KG1 (cell line): ENCODE measurements around the gene TMCC1.
"Not testable (repeated sequence)": the region's sequence is repeated elsewhere in the genome, so short reads cannot be mapped to it uniquely, and the experiment has no call there.

Source experiments
- DNase-seq: peaks from one replicate; lab custom pipeline; 2025; lab: John Stamatoyannopoulos, UW

TMCC1 gene

DNA sequence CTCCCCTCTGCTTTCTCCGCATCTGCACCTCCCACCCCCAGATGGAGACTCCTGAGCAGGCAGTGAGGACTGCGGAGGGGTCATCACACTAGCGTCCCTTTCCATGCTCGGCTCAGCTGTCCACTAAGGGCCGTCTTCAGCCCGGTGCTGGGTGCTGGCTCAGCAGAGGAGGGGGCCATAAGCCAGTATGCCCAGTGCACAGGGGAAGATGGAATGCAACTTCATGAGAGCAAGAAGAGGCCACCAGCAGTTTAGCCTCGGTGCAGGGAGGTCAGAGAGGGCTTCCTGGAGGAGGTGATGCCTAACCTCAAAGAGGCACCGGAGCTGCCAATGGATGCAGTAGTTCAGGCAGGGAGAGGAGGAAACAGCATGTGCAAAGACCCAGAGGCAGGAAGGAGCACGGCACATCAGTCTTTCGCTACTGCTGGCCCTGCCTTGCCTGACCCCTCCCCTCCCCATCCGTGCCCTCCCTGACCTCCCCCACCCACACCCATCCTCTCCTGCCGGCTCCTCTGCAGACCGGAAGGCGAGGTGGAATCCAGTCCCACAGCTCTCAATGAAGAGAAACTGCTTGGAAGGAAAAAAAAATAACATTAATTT lies 271.8 kb downstream of the TMCC1 start:
- DNase-seq: no peak

GRCh38 chr3:129620828-129621559 lies 272.5 kb downstream of the TMCC1 start:
- no peak for DNase-seq

- no peak for DNase-seq
Observed at GRCh38 chr3:129619726-129620162, 273.8 kb downstream of the TMCC1 start.

DNA sequence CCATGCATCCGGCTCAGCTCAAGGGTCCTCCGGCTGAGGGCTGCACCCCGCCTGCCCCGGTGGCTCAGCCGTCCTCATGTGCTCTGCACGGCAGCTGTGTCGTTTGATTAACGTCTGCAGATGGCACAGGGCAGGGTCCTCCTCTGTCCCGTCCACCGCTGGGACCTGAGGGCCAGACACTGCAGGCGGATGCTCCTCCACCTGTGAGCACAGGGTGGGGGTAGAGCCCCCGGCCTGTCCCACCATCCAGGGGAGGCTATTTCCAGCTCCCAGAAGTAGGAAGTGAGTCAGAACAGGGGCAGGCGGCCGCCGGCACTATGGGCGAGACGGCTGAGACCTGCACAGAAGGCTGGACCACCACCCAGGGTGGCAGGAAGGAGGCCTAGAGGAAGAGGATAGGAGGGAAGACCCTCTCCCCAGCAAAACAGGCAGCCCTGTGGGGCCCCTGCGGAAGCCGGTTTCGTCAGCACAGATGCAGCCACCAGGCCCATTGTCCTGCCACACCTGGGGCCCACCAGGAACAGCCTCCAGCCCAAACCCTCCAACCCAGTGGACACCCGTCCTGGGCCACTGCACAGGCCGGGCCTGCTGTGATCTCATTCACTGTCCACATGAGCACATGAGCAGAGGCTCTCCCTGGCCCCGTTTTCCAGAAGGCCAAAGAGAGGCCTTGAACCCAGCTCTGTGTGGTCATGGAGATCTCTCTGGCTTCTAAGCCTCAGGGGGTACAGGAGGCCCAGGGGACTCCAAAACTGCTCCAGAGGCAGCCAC lies 274.4 kb downstream of the TMCC1 start:
- no peak for DNase-seq

DNA sequence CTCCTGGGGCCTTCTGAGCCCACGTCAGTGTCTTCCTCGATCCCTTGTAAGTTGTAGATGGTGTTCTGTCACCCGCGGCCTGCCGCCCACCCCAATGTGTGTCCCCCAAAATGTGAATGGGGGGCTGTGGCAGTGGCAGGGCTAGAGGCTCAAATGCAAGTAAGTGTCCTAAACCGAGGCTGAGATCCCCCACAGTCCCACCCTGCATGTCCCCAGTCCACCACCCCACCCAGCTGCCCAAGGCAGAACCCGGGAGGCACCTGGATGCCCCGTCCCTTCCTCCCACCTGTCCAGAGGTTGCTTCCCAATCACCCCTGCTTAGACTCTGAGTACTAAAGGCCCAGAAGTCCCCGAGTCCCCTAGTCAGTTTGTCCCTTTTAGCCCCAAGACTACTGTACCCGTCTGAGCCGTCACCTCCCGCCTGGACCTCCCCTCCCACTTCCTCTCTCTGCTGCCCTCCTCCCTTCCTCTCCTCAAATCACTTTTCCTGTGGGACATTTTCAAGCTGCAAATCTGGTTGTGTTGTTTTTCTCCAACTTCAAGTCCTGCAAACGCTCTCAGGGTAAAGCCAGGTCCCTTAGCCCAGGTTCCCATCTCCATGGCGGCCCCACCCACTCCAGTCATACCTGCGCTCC lies 275.2 kb downstream of the TMCC1 start:
- DNase-seq: no peak

DNA sequence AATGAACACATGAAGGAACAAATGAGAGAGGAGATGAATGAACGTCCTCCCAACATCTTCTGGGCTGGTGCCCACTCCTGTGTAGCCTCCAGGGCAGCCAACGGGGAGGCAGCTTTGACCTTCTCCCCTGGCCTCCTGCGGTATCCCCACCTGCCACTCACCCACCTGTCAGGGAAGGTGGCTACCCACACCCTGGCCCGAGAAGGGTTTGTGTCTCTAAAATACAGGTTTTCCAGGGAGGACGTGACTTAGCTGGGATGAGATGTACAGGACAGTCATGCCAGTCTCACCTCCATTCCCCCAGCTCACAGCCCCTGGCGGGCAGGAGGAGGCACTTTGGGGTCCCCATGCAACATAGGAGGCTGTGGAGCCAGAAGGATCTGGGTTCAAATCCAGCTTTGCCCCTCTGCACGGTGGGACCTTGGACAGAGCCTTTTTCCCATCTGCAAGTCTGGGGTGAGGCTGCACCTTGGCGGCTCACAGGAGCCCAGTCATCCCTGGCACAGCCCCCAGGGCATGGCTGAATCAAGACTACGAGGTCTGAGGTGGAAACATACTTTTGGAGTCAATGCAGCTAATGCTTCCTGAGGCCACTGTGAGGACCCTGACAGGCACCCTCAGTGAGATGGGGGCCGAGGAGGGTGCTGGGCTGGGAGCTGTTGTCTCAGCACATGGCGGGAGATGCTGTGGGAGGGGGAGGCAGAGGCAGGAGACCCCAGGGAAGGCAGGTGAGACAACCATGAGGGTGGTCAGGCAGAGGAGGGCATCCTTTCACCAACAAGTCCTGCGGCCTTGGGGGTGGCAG lies 275.9 kb downstream of the TMCC1 start:
- no peak for DNase-seq

DNA sequence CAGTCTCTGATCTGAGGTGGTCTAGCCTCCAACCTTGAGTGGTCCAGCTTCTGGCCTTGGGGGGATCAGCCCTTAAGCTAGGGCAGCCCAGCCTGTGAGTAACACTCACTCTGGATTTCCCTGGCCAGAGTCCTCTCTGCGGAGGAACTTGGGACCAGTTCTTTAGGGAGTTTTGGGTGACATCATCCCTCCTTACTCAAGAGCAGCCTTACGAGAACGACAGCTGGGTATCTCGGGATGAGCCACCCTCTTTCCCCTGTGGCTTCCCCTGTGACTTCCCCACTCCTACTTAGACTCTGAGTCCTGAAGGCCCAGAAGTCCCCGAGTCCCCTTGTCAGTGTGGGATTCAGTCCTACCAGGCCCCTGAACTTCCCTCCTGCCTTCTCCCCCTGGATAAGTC lies 276.8 kb downstream of the TMCC1 start:
- no peak for DNase-seq

- no peak for DNase-seq
Observed at GRCh38 chr3:129616291-129616690, 277.2 kb downstream of the TMCC1 start.

GRCh38 chr3:129615751-129616281 lies 277.7 kb downstream of the TMCC1 start:
- no peak for DNase-seq

- no peak for DNase-seq
Observed at GRCh38 chr3:129614927-129615363, 278.6 kb downstream of the TMCC1 start.

- DNase-seq: no peak
Observed at GRCh38 chr3:129614435-129614834, 279.1 kb downstream of the TMCC1 start.

DNA sequence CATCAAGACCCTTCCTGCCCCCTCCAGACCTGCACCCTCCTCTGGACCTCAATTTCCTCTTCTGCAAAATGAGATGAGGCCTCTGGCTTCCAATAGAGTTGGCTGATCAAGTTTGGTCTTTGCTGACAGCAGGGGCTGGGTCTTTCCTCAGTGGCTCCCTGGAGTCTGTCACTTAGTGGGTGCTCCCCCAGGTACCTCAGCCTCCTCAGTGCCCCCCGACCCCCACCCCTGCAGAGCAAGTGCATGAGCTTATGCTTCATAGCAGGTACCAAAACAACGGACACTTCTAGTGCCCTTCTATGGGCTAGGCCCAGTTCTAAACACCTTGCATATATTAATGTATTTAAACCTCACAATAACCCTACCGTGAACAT lies 280.2 kb downstream of the TMCC1 start:
- no peak for DNase-seq

DNA sequence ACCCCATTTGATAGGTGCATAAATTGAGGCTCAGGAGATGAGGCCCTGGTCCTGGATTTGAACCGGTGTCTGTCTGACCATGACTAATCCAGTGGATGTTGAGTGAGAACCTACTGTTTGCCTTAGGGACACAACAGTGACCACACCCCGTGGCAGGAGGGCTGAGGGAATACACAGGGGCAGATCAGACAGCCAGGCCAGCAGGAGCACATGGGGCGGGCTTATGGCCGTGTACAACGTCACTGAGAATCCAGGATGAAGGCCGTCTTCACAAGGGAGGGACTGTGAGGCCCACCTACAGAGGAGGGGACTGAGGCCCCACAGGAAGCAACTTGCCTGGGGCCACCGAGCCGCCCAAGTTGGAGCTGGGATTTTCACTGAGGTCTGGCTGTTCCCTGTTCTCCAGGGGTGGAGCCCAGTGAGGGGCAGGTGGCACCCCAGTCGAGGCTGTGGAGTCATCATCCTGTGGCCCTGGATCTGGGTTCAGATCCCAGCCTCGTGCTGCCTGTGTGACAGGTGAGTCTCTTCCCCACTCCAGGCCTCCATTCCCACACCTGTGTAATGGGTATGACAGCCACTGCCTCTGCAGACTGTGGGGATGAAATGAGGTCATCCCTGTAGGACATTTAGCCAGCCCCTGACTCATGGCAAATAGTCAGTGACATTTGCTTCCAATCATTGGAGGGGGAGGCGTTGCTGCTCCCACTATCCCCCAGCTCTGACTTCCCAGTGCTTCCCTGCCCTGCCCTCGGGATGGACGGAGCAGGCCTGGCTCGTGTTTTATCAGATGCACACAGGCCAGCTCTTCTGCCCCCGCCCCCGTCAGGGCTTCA lies 280.8 kb downstream of the TMCC1 start:
- no peak for DNase-seq

DNA sequence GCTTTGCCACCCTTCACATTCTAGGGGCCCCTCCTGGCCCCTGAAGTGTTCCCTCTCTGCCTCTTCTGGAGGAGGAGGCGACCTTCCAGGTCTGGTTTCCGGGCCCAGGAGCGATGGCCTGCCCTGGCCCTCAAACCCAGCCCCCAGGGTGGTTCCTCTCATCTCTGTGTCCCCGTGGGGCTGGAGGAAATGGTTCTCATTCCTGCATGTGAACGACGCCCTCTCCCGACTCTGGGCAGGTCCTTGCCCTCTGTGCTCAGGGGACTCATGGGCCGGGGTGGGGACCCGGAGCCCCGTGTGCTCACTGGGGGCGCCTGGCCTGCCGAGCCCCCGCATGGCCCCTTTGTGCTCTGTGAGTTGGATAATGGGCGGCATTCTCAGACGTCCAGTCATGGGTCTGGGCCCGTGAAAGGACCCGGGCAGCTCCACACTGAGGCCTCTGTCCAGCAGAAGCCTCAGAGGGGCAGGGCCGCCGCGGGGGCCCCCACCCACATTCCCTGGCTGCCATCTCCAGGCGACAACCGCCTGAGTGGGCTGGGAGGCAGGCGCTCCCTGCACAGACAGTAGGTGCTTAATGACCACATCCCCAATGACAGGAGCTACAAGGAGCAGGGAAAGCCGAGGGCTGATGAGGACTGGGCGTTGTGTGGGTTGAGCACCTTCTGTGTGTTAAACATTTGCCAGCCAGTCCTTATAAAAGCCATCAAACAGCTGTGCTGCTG lies 281.5 kb downstream of the TMCC1 start:
- no peak for DNase-seq

DNA sequence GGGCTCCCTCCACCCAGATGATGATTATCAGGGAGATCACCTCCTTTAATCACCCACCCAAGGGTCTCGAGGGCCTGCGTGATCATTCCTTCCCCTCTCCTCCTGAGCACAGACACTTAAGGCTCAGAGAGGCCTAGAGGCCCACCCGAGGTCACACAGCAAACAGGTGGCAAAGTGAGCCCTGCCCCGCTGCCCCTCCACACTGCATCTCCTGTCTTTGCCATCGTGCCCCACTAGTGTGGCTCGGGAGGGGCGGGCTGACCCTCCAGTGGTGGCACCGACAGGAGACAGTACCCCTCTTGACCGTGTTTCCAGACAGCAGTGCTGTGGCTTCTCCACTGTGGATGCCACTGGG lies 282.1 kb downstream of the TMCC1 start:
- no peak for DNase-seq

DNA sequence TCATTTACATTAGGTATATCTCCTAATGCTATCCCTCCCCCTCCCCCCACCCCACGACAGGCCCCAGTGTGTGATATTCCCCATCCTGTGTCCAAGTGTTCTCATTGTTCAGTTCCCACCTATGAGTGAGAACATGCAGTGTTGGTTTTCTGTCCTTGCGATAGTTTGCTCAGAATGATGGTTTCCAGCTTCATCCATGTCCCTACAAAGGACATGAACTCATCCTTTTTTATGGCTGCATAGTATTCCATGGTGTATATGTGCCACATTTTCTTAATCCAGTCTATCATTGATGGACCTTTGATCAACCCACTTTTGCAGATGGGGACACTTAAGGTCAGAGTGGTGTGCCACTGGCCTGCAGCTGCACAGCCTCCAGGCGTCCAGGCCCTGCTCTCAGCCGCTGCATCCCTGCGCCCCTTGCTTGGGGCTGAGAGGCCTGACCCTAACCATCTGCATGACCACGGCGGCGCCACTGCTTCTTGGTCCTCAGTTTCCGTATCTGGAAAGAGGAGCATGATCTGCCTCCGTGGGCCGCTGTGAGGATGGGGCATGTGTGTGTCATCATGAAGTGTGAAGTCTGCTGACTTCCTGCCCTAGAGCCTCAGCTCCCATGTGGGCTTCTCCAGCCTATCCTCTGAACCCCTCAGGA lies 282.6 kb downstream of the TMCC1 start:
- not testable (repeated sequence) for DNase-seq

GRCh38 chr3:129610276-129610675 lies 283.2 kb downstream of the TMCC1 start:
- no peak for DNase-seq

DNA sequence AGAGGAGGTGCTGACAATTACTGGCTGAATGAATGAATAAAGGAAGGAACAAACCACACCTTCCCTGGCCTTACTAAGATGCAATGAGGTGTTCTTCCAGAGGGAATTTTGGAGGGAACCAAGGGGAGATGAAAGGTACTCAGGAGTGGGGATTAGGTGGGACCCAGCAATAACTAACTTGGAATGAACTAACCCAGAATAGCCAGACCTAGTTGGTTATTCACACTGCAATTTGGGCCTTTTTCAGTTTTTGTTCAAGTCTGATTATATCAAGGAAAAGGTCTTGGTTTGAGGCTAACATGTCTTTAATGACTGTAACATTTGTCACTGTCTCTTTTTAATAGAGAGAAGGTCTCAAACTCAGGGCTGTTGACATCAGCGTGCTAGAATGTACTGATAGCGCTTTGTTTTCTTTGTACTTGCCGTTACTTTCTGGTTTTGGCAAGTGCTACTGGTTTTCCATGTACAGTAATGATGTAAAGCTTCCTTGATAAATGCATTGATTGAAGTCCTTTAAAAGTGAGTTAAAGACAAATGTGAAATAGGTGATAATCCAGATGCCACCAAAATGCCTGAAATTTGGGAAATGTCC lies 283.8 kb downstream of the TMCC1 start:
- DNase-seq: no peak
